HG03457 (cell line): ENCODE measurements around the gene MITF.

ENCODE experiments used
- ATAC-seq: cut with Tn5 transposase; IDR thresholded peaks from one replicate; pipeline ENCODE4 v1.9.1; 2021; ENCODE audit warnings: moderate number of reproducible peaks; ENCODE audit not compliant: unreplicated experiment

MITF gene

DNA sequence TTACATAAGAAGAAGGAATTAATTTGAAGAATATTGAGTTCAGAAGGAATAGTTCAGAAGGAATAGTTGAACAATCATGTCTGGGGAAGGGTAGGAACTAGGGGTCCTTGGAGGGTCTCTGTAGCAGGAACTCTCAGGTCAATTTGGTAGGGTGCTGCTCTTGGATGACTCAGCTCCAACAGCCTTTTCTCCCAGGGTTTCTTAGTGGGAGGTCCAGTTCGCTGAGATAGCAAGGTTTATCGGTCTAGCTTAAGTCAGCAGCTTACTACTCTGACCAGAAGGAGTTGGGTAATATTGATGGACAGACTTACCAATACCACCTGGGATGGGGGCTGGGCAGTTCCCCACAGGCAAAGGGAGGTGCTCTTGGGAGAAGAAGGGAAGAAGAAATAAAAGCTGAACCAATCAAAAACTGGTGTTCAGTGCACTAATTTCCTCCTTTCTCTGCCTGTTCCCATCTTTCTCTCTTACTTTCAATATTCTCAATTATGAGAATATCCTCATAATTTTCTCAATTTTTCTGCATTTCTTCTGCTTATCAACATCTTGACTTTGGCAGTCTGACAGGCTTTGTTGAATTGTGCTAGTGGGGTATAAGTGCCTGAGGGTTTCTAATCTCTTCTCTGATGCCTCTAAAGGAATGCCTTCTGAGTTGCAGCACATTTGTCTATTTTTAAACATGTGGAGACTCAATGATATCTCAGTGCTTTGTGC is 14.4 kb upstream of the MITF start:
- ATAC-seq: no peak

GRCh38 chr3:69725994-69726571 is 13.2 kb upstream of the MITF start:
- no peak for ATAC-seq

DNA sequence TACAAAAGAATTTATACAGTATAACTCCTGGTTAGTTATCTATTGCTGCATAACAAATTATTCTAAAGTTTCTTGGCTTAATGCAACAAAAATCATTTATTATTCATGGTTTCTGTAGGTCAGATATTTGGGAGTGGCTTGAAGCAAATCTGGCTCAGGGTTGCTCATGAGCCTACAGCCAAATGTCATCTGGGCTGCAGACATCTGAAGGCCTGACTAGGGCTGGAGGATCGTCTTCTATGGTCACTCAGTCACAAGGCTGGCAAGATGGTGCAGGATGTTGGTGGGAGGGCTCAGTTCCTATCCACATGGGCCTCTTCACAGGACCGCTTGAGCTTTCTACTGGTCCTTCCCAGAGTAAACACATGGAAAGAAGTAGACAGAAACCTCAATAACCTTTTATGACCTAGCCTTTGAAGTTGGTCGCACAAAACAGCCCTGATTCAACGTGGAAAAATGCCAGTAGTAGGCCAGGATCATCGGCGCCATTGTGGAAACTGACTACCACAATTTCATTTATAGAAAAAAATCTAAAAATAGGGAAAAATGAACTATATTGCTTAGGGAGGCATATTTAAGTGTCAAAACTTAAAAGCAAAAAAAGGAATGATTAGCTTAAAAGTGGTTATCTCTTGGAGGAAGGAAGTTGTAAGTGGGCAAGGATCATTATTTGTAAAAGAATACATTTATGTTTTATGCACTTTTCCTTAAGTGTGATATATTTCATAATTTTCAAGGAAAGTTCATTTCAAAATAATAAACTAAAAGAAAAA is 9.9 kb upstream of the MITF start:
- no peak for ATAC-seq

DNA sequence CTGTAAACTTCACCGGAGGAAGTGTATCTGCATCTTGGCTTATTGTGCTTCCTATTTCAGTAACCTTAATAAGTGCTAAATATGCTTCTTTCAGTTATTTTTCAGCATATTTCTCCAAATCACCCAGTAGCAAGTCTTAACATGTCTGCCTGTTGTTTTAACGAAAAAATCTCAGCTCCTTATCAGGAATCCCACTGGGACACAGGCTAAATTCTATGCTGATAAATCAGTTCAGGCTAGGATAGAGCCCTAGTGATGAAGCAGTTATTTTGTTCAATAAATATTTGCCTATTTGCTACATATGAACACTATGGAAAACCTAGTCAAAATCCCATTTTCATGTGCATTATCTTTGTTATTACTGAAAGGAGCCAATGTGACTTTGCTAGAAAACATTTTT is 8.2 kb upstream of the MITF start:
- ATAC-seq: no peak

GRCh38 chr3:69735893-69736292 is 3.4 kb upstream of the MITF start:
- no peak for ATAC-seq

- ATAC-seq: no peak
These were observed 1.9 kb upstream of the MITF start for GRCh38 chr3:69737392-69737791.

GRCh38 chr3:69738315-69738714 is 949 bp upstream of the MITF start:
- ATAC-seq: no peak

DNA sequence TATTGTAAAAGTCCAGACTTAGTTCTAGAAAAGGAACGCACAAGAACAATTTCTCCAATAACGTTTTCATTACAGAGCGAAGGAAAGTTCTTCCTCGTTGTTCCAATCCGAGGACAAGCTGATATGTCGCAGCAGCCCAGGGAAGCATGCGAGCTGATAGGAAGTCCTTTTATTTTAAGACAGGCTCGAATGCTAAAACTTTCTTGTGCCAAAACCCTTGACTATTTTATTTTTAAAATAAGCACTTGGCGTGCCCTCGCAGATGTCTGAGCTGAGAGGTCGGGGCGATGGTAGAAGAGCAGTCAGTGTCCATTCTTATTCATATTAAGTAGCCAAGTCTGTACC is 433 bp upstream of the MITF start:
- ATAC-seq: no peak

DNA sequence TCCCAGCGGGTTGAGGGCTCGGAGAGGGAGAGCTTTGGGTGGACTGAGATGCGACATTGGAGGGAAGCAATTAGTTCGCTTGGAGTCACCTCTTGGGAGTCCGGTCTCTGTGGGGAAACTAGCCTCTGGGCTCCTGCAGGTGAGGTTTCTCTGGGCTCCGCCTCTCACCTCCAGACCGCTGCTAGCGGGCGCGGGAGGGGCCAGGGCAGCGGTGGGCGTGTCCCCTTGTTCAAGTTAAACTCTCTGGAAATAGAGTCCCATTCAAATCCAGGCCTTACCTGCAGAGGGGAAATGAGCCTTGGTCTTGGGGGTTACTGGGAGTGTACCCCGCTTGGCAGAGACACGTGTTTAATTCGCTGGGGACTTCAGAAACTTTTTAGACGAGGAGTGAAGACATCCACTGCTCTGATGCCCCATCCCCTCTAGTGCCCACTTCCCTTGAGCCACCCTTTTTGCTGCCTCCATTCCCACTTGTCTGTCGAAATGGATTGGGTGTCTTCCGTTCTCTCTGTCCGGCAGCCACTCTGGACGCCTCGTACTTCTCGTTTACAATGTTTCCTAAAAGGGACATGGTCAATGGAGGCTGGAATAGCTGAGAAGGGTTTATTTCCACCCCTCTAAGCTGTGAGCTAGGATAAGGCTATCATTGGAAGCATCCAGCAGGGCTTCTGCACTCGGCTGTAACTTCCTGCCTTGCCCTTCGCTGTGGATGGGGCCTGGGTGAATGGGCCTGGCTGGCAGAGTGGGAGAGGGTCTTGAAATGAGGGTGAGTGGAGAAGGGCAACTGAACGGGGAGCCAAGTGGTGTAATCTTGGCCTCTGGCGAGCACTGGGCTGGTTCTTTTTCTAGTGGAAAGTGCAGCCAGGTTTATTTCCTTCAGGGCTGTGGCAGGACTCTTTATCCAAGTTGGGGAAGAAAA is 1.1 kb downstream of the MITF start:
- no peak for ATAC-seq

- no peak for ATAC-seq
These were observed 1.9 kb downstream of the MITF start for GRCh38 chr3:69741032-69741767.

DNA sequence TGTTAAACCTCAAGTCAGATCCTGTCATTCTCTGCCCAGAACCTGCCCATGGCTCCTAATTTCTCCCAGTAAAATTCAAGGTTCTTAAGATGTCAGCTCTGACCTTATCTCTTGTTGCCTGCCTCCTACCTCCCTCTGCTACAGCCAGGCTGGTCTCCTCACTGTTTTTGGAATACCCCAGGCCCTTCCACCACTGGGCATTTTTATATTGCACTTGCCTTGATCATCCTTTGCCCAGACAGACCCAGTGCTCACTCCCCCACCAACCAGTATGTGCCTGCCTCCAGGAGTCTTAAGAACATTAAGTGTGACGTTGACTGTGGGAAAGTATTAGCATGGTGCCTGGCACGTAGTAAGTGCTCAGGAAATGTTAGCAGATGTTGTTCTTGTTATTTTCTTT is 3.1 kb downstream of the MITF start:
- no peak for ATAC-seq

DNA sequence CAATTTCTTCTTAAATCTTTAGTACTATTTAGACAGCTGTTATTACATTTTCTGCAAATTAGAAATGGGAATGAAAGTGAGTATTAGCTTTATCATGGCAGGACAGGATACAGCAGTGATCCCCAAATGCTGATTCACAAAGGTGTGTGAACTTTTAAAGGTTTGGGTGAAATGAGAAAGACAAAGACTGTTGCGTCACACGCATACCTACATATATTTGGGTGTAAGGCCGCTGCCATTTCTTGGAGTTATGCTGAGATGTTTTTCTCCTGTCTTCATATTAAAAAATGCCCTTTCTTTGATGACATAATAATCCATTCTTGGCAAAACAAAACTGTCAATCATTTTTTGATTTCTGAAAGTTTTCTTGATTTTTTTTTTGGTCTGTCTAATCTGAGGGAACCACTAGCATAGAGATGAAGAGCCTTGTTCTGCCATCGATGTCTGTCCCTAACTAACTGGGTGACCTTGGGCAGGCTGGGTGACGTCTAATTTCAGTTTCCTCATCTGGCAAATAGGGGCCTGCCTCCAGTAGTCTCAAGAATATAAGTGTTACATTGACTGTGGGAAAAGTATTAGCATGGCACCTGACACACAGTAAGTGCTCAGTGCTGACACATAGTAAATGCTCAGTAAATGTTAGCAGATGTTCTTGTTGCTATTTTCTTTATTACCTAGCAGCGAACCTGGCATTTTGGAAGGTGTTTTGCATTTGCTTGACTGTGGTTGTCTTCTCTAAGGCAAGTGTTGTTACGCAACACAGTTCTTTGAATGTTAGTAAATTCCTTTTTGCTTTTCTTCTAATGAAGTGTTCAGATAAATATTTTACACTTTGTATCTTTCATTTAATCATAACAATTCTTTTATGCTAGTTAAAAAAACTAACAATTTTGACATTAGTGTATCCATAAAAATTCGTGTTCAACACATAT is 5.0 kb downstream of the MITF start:
- ATAC-seq: no peak

DNA sequence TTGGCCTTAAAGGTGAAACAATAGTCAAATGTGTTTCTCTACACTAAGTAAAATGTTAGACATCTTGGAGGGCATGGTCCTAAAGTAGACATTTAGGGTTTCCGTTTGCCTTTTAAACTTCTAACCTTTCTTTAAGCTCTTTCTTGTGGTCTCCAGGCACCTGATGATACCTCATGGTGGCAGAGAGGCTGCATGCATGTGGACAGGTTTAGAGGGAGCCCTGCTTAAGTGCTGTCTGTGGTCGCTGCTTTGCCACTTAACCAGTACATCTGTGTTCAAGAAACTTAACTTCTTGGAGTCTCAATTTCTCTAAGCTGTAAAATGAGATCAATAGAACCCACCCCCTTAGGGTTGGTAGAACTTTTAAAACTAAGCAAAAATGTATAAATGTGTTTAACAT is 6.2 kb downstream of the MITF start:
- no peak for ATAC-seq

DNA sequence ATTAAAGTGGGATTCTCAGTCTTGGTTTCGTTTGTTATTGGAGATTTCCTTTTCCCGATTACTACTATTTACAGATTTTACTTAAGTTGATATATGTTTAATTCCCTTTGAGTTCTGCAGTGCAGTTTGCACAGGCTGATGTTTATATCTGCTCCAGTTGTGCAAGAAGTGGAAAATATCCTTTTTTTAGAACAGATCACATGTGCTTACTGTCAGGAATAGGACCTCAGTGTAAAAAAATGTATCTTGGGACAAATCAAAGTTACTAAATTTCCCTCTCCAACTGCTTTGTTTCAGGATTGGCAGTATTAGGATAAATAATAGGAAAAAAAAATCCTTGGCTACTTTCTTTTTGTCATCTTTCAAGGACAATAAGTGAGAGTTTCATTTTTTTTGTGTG is 6.9 kb downstream of the MITF start:
- ATAC-seq: no peak

- ATAC-seq: no peak
These were observed 8.4 kb downstream of the MITF start for GRCh38 chr3:69747511-69748258.

- ATAC-seq: no peak
These were observed 9.2 kb downstream of the MITF start for GRCh38 chr3:69748503-69748902.

DNA sequence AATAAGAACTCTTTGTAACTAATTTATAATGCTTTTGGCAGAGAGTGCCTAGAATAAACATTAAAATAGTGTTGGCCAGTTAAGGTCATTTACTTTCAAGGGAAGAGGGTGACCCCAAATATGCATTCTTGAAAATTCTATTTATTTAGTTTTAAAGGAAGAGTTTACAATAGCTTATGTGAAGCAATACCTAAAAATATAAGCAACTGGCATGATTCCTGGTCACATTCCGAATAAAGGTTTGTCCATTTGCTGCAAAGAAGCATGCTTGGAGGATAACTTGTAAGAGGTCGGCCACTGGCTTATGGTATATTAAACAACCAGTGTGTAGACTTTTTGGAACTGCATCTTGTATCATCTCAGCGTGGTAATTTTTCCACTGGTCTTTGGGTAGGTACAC is 10.2 kb downstream of the MITF start:
- ATAC-seq: no peak

- ATAC-seq: no peak
These were observed 11.3 kb downstream of the MITF start for GRCh38 chr3:69750549-69750948.

- no peak for ATAC-seq
These were observed 11.8 kb downstream of the MITF start for GRCh38 chr3:69751074-69751476.
